ENCODE results near the gene PUM1.
A peak's percentile ranks its signal among the peaks of the same experiment; 100 is the strongest.
"Not testable (repeated sequence)": the region's sequence is repeated elsewhere in the genome, so short reads cannot be mapped to it uniquely, and the experiment has no call there.

Gene PUM1

DNA sequence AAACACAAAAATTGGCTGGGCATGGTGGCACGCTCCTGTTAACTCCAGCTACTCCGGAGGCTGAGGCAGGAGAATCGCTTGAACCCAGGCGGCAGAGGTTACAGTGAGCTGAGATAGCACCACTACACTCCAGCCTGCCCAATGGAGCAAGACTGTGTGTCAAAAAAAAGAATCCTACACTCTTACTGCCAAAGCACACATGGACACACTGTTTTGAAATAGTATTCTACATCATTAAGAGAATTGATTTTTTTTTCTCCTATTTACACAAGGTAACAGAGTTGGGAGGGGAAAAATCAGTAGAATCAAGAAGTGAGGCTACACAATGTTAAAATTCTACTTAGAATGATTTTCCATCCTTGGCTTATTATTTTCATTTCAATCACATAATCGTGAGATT is 114.8 kb downstream of the PUM1 start:
- H3K36me3 Mint-ChIP-seq (ENCODE audit: low read depth) = peaks cover 86% of the 10 kb centered on the region
- TF ChIP-seq, protein P1, sequence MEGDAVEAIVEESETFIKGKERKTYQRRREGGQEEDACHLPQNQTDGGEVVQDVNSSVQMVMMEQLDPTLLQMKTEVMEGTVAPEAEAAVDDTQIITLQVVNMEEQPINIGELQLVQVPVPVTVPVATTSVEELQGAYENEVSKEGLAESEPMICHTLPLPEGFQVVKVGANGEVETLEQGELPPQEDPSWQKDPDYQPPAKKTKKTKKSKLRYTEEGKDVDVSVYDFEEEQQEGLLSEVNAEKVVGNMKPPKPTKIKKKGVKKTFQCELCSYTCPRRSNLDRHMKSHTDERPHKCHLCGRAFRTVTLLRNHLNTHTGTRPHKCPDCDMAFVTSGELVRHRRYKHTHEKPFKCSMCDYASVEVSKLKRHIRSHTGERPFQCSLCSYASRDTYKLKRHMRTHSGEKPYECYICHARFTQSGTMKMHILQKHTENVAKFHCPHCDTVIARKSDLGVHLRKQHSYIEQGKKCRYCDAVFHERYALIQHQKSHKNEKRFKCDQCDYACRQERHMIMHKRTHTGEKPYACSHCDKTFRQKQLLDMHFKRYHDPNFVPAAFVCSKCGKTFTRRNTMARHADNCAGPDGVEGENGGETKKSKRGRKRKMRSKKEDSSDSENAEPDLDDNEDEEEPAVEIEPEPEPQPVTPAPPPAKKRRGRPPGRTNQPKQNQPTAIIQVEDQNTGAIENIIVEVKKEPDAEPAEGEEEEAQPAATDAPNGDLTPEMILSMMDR (IDR thresholded peaks at IDR 0.05; ENCODE audit: unreplicated experiment in 3 of 3) = no peak
- no peak overlapping the region for H3K4me3 Mint-ChIP-seq
- H3K27me3 Mint-ChIP-seq (ENCODE audit: low read depth) = no peaks in the 10 kb centered on the region
- H3K4me1 Mint-ChIP-seq = no peaks in the 10 kb centered on the region
- no peak overlapping the region for H3K27ac Mint-ChIP-seq
- H3K9me3 Mint-ChIP-seq = no peaks in the 10 kb centered on the region

DNA sequence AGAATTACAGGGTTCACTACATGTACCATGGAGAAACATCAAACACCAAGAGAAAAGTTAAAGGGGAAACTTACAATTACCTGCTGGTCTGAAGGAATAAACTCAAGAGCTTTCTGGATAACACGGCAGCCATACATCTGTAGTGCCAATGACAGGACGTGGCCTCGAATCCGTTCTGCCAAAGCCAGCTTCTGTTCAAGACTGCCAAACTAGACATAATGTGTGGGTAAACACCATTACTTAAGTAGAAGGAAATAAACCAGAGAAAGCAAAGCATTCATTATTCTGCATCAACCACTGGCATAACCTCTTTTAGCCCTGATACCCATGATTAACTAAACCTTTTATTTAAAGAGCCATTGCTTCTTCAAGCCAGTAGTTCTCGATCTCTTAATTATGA is 115.5 kb downstream of the PUM1 start:
- TF ChIP-seq, protein P1 (IDR thresholded peaks at IDR 0.05; ENCODE audit: unreplicated experiment in 3 of 3) = no peak
- Mint-ChIP-seq H3K4me3 (no peak overlapping the region), H3K4me1 (no peaks in the 10 kb centered on the region), H3K9me3 (no peaks in the 10 kb centered on the region), H3K27me3 (ENCODE audit: low read depth) (no peaks in the 10 kb centered on the region), H3K36me3 (ENCODE audit: low read depth) (peaks cover 91% of the 10 kb centered on the region), H3K27ac (no peak overlapping the region)

DNA sequence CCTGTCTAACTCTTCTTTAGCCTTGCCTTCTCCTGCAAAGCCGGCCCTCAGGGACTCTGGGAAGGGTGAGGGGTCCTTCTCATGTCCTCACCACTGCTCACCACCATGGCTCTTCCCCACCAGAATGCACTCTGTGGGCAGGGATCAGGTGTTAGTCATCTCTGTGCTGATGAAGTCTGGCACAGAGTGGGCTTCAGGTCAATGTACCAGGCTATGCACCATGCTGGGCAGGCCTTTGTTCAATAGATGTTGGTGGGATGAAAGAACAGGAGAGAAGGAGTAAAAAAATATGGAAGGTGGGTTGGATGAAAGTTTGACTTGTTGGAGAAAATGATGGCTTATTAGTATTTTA is 116.1 kb downstream of the PUM1 start:
- H3K36me3 Mint-ChIP-seq (ENCODE audit: low read depth) = peaks cover 92% of the 10 kb centered on the region
- H3K4me1 Mint-ChIP-seq; H3K27ac Mint-ChIP-seq; H3K27me3 Mint-ChIP-seq (ENCODE audit: low read depth); H3K4me3 Mint-ChIP-seq; H3K9me3 Mint-ChIP-seq: not testable (repeated sequence)

DNA sequence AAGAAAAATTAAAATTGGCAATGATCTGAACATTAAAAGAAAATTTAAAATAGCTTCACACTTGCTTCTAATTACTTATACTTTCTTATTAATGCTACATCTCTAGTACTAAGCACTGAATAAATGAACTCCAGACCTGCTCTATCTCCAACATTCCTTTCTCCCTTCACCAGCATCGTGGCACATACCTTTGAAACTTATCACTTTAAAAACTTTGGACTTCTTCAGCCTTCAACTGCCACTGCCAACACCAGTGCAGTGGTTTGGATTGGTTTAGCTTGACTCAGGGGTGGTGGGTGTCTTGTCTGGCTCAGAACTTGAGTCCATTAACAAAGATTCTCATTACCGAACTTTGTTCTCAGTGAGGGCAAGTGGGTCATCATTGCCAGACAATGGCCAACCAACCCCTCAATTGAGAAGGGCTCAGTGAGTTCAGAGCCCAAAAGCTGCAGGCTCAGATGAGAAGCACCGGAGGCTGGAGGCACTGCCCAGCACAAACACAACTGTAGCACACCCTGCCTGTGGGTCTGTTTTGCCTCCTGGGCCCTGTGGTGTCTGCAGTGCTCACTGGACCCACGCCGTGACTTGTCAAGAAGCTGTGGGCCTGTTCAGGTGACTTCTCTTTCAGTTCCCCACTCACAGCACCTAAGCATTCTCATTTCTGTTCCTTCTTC is 116.6 kb downstream of the PUM1 start:
- not testable (repeated sequence) for H3K27me3 Mint-ChIP-seq (ENCODE audit: low read depth); H3K27ac Mint-ChIP-seq; H3K4me1 Mint-ChIP-seq

DNA sequence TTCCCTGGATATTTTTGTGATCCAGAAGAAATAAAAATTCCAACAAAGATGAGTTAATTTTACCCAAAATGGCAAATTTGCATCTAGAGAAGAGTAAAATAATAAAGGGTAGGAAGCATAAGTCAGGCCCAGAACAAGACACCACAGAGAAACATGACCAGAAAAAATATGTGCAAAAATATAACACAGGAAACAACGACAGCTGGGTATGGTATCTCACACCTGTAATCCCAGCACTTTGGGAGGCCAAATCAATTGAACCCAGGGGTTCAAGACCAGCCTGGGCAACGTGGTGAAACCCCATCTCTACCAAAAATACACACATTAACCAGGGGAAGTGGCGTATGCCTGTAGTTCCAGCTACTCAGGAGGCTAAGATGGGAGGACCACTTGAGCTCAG is 117.2 kb downstream of the PUM1 start:
- Mint-ChIP-seq H3K27ac (no peak overlapping the region), H3K36me3 (ENCODE audit: low read depth) (peaks cover 91% of the 10 kb centered on the region), H3K4me1 (no peaks in the 10 kb centered on the region), H3K9me3 (no peaks in the 10 kb centered on the region), H3K27me3 (ENCODE audit: low read depth) (no peaks in the 10 kb centered on the region), H3K4me3 (no peak overlapping the region)
- TF ChIP-seq, protein P1 (IDR thresholded peaks at IDR 0.05; ENCODE audit: unreplicated experiment in 3 of 3) = no peak

More for the DNA sequence above, 116.6 kb downstream of the PUM1 start:
- not testable (repeated sequence) for H3K4me3 Mint-ChIP-seq, H3K9me3 Mint-ChIP-seq
- peaks cover 92% of the 10 kb centered on the region for H3K36me3 Mint-ChIP-seq (ENCODE audit: low read depth)

DNA sequence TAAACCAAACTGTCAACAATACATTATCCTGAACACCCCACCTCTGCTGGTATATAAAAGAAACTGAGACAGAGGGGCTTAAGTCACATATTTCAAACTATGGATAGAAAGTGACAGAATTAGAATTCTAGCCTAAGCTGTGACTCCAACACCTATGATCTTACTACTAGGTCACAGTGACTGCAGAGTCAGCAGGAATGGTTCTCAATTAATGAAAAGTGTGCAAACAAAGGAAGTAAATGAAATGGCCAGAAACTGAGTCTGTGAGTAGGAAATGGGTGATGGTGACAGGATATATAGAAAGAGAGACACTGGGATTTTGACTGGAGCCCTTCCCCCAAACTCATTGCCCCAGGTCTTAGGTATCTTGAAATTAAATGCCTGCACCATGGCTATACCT is 118.3 kb downstream of the PUM1 start:
- Mint-ChIP-seq H3K36me3 (ENCODE audit: low read depth) (peaks cover 88% of the 10 kb centered on the region), H3K4me3 (no peak overlapping the region), H3K27ac (no peak overlapping the region), H3K9me3 (no peaks in the 10 kb centered on the region), H3K27me3 (ENCODE audit: low read depth) (no peaks in the 10 kb centered on the region), H3K4me1 (no peaks in the 10 kb centered on the region)
- TF ChIP-seq, protein P1 (IDR thresholded peaks at IDR 0.05; ENCODE audit: unreplicated experiment in 3 of 3) = no peak

DNA sequence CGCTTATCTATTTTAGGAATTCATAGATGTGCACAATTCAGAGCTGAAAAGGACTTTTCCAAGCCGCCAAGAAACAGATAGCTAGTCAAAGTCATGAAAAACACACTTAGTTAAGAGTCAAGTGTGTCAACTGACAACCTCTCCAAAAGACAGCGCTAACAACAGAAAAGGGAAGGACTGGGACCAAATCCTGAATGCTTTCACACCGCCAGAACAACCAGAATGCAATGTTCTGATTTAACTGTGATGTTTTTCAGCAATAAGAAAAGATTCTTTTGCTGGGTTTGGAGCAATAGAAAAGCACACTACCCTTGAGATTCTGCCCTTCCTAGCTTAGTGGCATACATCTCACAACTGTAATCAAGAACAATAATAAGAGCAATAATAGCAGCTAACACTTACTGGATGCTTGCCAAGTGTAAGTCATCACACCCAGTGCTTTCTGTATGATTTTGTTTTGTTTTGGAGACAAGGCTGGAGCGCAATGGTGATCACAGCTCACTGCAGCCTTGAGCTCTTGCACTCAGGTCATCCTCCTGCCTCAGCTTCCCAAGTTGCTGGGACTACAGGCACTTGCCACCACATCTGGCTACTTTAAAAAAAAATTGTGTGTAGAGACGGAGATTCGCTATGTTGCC is 123.1 kb downstream of the PUM1 start:
- Mint-ChIP-seq H3K36me3 (ENCODE audit: low read depth) (peaks cover 81% of the 10 kb centered on the region), H3K4me3 (no peak overlapping the region), H3K27ac (peak overlapping the region in 1 of 3 experiments; percentile 11), H3K9me3 (no peaks in the 10 kb centered on the region), H3K4me1 (no peaks in the 10 kb centered on the region), H3K27me3 (ENCODE audit: low read depth) (no peaks in the 10 kb centered on the region)
- TF ChIP-seq, protein P1 (IDR thresholded peaks at IDR 0.05; ENCODE audit: unreplicated experiment in 3 of 3) = no peak

Measured in nephron (organoid).